C1 segment of cervical spinal cord (tissue), 14 donors: ENCODE measurements around the gene C19orf67.
A peak's percentile ranks its signal among the peaks of the same experiment; 100 is the strongest.

Experiments used
- DNase-seq, 14 donors: peaks; one replicate each; lab custom pipeline; 2025; lab: John Stamatoyannopoulos, UW

The C19orf67 gene

DNA sequence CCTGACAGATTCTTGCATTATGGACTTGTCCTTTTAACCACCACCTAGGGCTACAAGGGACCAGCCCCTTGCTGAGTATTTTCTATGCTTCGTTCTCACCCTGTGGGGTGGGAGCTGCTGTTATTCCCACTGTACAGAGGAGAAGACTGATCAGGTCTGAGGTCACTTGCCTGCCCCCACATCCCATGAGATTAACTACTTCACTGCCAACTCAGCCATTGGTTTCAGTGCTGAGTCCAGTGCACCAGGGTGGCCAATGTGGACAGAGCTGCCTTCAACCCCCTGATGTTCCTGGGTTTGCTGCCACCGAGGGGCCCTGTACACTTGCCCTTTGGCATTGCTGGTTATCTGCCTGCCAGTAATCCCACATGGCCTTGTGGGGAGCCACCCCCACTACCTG is 25.1 kb upstream of the C19orf67 start:
- DNase-seq, result no peak

DNA sequence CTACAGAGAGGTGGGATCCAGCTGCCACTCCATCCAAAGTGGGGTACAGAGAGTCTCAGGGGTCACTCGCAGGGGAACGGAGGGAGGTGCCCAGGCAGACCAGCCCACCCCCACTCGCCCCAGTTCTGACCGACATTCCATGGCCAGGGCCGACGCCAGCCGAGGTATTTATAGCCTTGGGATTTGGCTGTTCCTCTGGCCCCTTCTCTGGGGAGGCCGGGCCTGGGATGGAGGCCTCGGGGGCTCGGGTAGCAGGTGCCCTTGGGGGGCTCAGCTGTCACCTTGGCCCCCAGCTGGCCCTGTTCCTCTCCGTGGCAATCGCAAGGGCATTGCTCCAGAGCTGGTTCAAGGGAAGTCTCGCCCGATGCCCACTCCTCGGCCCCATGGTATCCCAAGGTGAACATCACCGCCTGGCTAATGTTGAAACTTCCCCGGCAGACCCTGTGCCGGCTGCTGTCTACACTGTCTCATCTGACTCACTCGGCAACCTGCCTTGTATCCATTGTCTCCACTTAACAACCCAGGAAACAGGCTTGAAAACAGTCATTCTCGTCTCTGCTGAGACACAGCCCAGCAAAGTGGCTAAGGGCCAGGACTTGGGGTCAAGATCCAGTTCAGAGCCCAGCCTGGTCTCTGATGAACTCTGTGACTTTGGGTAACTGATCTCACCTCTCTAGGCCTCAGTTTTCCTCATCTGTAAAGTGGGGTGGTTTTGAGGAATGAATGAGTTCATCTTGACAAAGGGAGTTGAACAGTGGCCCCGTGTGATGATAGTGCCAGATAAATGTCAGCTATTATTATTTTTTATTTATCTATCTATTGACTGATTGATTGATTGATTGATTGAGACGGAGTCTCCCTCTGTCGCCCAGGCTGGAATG is 22.2 kb upstream of the C19orf67 start:
- peak in 2 of 14 donors; percentile 18 to 64 for DNase-seq

DNA sequence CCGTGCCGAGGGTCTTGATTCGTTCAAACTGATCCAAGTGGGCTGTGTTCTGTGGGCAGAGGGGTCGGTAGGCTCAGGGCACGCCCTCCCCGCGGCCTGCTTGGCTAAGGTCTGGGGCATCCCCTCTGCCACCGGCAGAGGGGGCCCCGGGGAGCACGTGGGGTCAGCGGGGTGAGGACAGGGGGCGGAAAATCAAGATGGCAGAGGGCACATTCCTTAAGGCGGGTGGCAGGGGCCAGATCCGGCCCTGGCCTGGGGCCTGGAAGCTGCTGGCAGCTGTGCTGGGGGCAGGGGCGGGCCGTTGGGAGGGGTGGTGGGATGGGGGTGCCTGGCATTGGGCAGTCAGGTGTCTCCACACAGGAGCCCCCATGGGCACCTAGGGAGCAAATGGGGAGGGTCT is 21.3 kb upstream of the C19orf67 start:
- no peak for DNase-seq

- DNase-seq, result no peak
Observed at GRCh38 chr19:14105680-14106079, 20.1 kb upstream of the C19orf67 start.

DNA sequence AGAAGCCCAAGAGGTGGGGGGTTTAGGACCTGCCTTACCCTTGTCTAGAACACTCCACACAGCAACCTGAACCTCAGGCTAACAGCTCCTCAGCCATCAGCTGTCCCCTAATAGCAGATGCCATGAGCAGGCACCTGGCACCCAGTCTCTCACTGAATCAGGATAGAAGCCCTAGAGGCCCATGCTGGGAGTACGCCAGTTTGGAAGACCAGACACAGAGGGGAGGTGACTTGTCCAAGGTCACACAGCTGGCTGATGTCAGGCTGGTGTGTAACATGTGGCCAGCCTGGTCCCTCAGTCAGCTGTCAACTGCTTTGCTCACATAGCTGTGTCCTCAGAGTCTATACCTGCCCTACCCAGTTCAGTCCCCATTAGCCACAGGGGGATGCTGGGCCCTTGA is 17.7 kb upstream of the C19orf67 start:
- DNase-seq, result no peak

GRCh38 chr19:14102756-14103155 is 17.2 kb upstream of the C19orf67 start:
- DNase-seq, result no peak

DNA sequence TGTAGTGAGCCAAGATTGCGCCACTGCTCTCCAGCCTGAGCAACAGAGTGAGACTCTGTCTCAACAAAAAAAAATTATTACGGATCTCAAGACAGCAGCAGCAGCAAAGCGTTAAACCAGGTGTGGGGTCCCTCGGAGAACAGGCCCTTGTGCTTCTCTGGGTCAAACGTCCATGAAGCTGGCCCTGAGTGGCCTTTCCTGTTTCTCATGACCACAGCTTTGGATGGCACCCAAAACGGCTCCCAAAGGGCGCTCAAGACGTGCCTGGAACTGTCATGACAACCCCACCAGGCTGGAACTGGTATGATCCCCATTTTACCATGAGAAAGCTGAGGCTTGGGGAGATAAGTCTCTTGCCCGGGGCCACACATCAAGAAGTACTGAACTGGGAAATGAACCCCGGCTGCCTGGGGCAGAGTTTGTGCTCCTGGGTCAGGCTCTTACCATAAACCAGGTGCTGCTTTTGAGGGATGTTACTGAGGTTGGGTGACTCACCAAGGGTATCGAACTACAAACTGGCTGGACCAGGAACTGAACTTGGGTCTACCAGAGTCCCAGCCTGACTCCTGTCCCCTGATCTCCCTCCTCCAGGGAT is 16.6 kb upstream of the C19orf67 start:
- no peak for DNase-seq

- no peak for DNase-seq
Observed at GRCh38 chr19:14101003-14101545, 15.5 kb upstream of the C19orf67 start.

GRCh38 chr19:14097532-14098151 is 12.1 kb upstream of the C19orf67 start:
- no peak for DNase-seq

DNA sequence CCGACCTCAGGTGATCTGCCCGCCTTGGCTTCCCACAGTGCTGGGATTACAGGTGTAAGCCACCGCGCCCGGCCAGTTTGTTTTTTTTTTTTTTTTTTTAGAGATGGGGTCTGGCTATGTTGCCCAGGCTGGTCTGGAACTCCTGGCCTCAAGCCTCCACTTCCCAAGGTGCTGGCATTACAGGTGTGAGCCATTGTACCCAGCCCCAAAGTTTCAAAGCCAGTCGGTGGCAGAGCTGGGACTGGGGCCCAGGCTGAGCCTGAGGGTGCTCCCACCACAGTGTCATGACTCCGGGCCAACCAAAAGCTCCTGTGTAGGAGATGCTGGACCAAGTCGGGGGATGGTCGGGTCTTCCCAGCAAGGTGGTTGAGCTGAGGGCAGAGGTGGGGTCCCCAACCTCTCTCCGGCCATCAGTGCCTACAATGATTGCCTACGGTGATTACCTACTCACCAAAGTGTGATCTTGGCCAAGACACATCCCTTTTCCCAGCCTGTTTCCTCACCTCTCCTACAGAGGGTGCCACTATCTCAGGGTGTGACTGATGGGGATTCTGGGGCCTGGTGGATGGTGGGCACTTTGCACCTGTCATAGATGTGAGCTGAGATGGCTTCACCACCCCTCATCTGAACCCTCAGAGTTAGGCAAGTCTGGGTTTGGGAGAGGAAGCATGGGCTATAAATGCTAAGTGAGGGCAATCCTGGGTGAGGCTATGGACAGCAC is 10.8 kb upstream of the C19orf67 start:
- no peak for DNase-seq

GRCh38 chr19:14094854-14095253 is 9.3 kb upstream of the C19orf67 start:
- DNase-seq, result no peak

DNA sequence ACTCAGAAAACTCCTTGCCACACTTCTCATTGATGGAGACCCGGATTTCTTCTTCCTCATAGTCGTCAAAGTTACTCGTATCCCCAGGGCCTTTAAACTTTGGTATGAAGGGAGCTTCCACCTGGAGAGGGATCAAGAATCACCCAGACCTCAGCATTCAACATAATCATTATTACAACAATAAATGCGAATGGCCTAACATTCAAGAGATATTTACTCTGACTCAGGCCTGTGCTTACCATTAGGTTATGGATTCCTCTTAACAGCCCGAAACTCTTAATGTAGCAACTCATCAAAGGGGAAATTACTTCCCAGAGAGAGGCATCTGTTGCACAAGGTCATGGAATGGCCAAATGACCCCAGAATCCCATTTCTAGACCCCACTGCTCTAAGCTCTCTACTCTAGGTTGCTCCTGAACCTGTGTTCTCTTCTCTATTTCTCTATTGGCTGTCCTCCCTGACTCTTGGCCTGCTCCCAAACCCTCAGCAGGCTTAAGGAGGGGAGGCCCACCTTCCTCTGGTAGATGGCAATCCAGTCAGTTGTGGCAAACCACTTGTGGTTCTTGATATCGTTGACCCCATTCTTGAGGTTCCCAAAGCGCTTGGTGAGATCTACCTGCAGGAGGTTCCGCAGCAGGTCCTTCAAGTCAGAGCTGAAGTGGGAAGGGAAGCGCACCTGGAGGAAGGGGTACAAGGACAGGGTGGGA is 7.7 kb upstream of the C19orf67 start:
- no peak for DNase-seq

DNA sequence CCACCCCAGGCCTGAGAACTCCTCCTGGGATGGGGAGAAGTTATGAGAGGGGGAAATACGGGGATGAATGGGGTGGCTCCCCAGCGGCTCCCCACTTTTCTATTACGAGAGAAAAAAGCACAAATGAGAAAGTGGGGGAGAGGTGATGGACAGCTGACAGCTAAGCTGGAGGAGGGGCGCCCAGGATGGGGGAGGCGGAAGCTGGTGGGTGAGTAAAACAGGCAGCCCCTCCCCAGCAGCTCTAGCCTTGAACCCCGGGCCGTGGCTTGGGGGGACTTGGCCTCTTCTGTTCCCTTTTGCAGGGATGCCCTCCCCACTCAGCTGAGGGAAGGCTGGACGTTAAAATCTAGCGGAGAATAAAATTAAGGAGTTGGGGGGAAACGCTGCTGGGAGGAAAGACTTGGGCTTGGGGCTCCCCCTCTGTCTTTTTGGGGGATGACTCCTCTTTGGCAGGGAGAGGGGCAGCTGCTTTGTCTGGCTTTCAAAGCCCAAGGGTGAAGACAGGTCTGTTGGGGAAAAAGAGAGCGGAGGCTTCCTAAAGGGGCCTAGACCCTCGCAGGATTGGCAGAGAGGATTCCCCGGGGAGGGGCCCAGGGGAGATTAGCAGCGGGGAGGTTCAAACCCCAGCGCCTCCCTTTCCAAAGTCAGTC is 6.4 kb upstream of the C19orf67 start:
- DNase-seq, result peak in 2 of 14 donors; percentile 49 to 53

DNA sequence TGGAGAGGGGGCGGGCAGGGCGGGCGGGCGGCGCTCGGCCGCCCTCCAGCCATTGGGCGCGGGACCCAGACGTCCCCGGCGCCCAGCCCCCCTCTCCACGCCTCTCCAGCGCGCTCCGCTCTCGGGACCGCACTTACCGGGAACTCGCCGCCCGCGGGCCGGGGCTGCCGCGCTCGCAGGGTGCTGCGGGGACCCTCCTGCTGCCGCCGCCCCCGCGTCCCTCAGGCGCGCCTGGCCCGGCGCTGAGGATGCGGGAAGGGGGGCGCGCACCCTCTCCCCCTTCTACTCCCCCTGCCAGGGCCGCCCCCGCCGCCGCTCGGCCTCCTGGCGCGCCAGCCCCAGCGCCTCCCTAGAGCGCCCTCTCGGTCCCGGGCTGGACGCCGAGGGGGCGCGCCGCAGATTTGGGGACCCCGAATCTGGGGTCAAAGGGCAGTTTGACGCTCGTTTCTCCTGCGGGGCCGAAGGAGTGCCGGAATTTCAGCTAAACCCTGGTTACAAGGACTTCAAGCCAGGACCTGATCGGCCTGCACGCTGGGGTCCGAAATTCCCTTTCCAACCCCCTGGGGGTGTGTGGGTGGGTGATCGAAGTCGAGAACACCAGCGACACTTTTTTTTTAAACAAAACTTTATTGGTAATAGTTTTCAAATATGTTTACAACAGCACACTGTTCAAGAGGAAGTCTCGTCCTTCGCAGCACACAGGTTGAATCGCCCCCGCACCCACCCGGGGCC is 5.7 kb upstream of the C19orf67 start:
- DNase-seq, result peak in 10 of 14 donors; percentile 30 to 90 (median 79)

DNA sequence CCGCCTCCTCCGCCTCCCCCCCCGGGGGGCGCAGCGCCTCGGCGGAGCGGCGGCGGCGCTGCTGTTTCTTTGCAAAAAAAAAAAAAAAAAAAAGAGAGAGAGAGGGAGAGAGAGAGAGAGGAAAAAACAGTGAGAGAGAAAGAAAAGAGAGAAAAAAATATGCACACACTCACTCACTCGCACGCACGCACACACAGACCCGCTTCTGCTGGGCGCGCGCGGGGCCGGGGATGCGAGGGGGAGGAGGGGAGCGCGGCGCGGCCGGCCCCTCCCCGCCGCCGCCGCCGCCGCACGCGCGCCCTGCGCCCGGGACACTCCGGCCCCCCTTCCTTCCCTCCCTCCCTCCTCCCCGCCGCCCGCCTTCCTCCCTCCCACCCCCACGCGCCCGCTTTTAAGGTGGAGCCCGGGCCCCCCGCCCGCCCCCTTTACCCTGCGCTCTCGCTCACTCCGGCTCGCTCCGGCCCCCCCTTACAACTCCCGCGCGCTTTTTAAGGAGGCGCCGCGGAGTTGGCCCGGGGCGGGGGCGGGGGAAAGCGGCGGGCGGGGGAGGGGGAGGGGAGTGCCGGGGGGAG is 5.0 kb upstream of the C19orf67 start, which contains the start of gene SAMD1:
TSS of gene SAMD1 (minus strand) at position 243 of the 572 bp plus-strand sequence.
- DNase-seq, result peak in 12 of 14 donors; percentile 50 to 90 (median 80)

DNA sequence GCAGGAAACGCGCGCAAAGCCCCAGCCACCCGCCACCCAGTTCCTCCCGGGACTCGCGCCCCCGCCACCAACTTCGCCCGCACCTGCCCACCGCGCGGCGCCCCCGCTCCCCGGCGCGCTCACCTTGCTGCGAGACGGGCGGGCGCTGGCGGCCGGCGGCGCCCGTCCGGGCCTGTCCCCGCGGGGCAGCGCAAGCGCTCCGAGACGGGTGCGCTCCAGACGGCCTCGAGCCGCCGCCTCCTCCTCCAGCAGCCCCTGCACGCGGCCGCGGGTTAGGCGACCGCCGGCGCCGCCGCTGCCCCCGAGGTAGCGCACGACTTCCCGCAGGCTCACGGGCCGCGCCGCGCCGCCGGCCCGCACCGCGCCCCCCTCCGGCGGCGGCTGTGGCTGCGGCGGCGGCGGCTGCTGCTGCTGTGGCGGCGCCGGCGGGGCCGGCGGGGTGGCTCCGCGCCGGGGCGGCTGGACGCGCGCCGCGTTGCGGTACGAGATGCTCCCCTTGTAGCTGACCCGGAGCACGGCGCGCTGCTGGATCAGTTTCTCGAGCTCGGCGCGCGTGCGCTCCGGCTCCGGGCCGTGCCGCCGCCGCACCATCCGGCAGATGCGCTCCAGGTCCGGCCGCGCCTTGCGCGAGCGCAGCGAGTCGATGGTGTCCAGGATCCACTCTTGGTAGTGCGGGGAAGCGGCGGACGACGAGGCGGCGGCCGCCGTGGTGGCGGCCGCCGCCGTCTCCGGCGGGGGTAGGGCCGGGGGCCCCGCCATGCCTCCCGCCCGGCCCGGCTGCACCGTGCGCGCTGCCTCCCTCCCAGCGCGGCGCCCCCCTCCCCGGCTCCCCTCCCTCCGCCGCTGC is 4.3 kb upstream of the C19orf67 start:
- peak in 3 of 14 donors; percentile 35 to 57 (median 45) for DNase-seq

- no peak for DNase-seq
Observed at GRCh38 chr19:14089412-14089661, 3.8 kb upstream of the C19orf67 start.

GRCh38 chr19:14088634-14089411 is 3.2 kb upstream of the C19orf67 start:
- no peak for DNase-seq
